ENCODE data around the gene PSMA4.
"Not testable (repeated sequence)": the region's sequence is repeated elsewhere in the genome, so short reads cannot be mapped to it uniquely, and the experiment has no call there.

Gene PSMA4

GRCh38 chr15:78540141-78540870, at the start of gene PSMA4:
Gene PSMA4 (plus strand): TSS chr15:78540444. CDS start chr15:78541928, 1,484 bp downstream.
- DNase-seq, result peak; percentile 89 to 92 (median 89)

DNA sequence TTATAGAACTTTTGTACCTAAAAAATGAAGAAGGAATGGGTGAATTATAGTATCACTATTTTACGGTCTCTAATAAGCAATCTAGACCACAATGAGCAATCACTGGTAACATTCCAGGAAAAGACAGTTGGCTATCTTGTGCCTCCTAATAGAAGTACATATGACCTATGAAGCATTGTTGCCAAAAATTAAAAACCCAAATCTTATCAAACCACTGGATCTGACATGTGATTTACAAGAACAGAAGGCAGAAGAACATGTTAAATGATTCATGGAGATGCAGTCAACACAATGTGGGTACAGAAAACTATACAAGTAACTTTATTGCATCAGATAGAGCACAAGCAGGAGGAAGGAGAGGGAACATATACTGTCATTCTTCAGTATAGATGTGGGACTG, 47.4 kb upstream of the PSMA4 start:
- DNase-seq, result no peak

DNA sequence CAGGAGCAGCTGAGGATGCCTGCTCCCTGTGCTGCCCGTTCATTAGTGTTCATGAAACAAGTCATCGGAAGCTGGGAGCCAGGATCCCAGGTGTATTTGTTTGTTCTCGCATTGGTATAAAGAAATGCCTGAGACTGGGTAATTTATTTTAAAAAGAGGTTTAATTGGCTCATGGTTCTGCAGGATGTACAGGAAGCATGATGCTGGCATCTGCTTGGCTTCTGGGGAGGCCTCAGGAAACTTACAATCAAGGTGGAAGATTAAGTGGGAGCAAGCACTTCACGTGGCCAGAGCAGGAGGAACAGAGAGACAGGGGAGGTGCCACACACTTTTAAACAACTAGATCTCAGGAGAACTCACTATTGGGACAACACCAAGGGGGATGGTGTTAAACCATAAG, 38.4 kb upstream of the PSMA4 start:
- no peak for DNase-seq

DNA sequence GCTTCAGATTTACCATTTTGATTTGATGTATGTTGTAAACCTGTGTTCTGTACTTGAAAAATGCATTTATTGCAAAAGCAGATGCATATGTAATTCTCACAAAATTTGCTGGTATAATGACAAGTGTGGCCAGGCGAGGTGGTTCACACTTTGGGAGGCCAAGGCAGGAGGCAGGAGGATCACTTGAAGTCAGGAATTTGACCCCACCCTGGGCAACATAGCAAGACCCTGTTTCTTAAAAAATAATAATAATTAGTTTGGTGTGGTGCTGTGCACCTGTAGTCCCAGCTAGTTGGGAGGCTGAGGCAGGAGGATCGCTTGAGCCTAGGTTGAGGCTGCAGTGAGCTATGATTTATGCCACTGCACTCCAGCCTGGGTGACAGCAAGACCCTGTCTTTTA, 37.6 kb upstream of the PSMA4 start:
- DNase-seq, result no peak

- DNase-seq, result peak; percentile 7 to 53 (median 34)
These were observed 33.0 kb upstream of the PSMA4 start, which contains the start of gene HYKK for GRCh38 chr15:78506971-78507830. Gene HYKK (plus strand): TSS chr15:78507577. CDS start chr15:78513089, 5,512 bp downstream.

GRCh38 chr15:78507831-78508160, 32.4 kb upstream of the PSMA4 start:
- DNase-seq, result no peak

- no peak for DNase-seq
These were observed 32.0 kb upstream of the PSMA4 start for GRCh38 chr15:78508272-78508671.

GRCh38 chr15:78509726-78510312, 30.4 kb upstream of the PSMA4 start:
- no peak for DNase-seq

DNA sequence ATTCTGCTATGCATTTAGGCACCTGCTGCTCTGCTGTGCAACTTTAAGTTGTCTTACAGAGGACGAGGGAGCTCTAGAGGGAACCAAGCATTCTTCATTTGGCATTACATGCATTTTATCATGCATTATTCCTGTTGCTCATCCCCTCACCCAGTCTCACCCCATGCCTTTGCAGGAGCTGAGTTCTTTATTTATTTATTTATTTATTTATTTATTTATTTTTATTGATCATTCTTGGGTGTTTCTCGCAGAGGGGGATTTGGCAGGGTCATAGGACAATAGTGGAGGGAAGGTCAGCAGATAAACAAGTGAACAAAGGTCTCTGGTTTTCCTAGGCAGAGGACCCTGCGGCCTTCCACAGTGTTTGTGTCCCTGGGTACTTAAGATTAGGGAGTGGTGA, 20.2 kb upstream of the PSMA4 start:
- not testable (repeated sequence) for DNase-seq

- DNase-seq, result no peak
These were observed 16.0 kb upstream of the PSMA4 start for GRCh38 chr15:78524230-78524629.

DNA sequence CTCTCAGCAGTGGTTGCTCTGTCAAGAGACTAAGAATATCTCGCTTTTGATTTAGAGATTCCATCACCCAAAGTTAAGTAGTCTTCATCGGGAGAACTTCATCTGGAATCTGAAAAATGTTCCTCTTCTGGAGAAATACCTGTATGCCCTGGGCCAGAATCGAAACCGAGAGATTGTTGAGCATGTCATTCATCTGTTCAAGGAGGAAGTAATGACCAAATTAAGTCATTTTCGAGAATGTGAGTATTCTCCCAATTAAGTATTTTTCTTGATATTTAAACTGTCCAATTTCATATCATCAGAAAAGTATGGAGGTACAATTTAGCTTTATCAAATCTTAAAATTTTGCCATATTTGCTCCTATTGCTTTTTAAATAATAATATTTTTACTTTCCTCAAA, 12.9 kb upstream of the PSMA4 start:
- no peak for DNase-seq

- no peak for DNase-seq
These were observed 6.9 kb upstream of the PSMA4 start for GRCh38 chr15:78533331-78533730.

GRCh38 chr15:78536134-78536533, 4.1 kb upstream of the PSMA4 start:
- no peak for DNase-seq

- DNase-seq, result no peak
These were observed 2.9 kb upstream of the PSMA4 start for GRCh38 chr15:78537266-78537905.

DNA sequence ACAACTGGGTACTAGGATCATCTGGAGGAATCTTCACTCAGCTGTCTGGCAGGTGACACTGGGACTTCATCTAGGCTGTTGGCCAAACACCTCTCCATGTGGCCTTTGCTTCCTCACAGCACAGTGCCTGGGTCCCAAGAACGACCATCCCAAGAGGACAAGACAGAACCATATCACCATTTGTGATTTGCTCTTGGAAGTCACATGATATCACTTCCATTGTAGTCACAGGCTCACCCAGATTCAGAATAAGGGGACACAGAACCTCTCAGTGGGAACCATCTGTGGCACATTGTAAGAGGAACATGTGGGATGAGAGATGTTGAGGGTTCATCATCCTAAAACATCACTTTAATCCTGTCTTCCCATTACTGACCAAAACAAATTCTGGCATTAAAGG, 1.9 kb upstream of the PSMA4 start:
- no peak for DNase-seq

GRCh38 chr15:78539464-78540140, 642 bp upstream of the PSMA4 start:
- DNase-seq, result not testable (repeated sequence)

DNA sequence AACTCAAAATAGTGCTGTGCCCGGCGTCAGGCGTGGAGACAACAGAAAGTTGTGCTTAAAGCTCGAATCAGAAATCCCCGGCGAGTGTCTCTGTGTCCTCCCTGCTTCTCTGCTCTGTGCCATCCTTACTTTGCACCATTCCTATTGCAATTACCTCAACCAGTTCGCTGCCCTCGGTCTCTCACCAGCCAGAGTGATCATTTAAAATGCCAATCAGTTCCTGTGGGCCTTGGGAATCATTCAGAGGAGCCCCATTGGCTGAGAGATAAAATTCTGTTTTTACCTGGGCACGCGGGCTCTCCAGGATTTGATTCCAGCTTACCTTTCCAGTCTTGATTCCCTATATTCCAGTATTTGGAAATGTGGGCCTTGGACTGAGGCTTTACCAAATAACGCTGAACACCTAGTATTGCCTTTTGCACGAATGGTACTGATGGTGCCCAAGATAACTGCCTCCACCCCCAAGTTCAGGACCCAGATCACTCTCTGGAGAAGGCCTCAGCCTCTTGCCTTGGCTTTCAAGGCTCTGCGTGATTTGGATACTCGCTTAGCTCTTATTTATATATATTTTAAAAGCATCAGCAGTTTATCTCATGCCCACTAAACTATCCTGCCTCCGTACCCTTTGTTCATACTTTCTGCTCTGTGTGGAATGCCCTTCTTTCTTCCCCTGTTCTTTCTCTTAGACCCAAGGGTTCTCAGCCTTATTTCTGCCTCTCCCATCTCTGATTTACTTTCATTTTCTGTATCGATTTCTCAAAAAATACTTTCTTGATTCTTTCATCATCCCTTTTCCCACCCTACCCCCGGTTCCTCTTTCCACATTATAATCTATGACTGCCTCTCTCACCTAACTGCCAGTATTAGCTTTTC, 863 bp downstream of the PSMA4 start:
- no peak for DNase-seq

GRCh38 chr15:78541744-78542034, 1.4 kb downstream of the PSMA4 start:
- DNase-seq, result no peak

DNA sequence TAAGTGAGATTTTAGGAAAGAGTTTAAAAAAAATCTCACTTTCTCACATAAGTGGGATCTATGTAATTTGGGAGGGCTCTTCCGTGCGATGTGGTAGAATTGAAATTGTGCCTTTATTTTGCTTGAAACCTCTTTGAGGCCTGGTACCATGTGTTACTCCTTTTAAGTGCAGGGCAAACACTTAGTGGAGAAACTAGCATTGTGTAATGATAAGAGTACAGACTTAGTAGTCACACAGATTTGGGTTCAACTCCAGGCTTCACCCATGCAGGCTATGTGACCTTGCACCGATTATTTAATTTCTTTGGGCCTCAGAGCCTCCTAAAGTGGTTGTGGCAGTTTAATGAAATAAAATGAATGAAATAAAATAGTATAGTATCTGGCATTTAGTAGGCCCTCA, 2.4 kb downstream of the PSMA4 start:
- DNase-seq, result no peak

GRCh38 chr15:78550194-78550593, 9.9 kb downstream of the PSMA4 start:
- no peak for DNase-seq

GRCh38 chr15:78550815-78551214, 10.6 kb downstream of the PSMA4 start:
- no peak for DNase-seq

DNA sequence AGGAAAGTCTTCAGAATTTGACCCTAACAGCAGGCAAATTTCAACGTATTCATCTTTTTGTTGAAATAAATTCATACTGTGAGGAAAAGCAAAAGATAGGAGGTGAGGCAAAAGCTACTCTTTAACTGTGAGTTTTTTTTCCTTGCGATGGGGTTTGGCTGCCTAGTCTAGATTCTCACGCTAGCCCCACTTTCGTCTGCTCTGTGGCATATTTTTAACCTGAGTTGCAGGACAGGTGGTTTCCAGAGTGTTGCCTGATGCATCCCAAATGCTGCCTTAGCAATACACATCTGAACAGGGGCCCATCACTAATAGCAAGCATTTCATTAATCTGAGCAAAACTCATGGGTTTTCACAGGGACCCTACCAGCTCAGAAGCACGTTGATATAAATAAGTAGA, 11.7 kb downstream of the PSMA4 start:
- no peak for DNase-seq
